BE2C (cell line): ENCODE data around the gene PPFIBP2.

ENCODE experiments used
- DNase-seq: peaks from one replicate; pipeline ENCODE4 v3.0.0-alpha.2; 2020
- H3K27me3 ChIP-seq: fragments of 250-450 bp; sonication (Bioruptor Pico); 2 replicates; pipeline ENCODE4 v1.5.1; 2020; ENCODE audit warnings: mild to moderate bottlenecking
- H3K36me3 ChIP-seq: fragments of 250-450 bp; sonication (Bioruptor Pico); 2 replicates; pipeline ENCODE4 v1.5.1; 2020; ENCODE audit warnings: mild to moderate bottlenecking
- H3K4me1 ChIP-seq: fragments of 250-450 bp; sonication (Bioruptor Pico); 2 replicates; pipeline ENCODE4 v1.5.1; 2020
- H3K4me3 ChIP-seq: 2 replicates; pipeline ENCODE4 v1.5.1; 2011; ENCODE audit warnings: low read depth, low read length
- H3K9me3 ChIP-seq: fragments of 250-450 bp; sonication (Bioruptor Pico); 2 replicates; pipeline ENCODE4 v1.5.1; 2020
- TF ChIP-seq, protein P1 (sequence below): IDR thresholded peaks from 2 replicates; pipeline ENCODE4 v1.5.1; 2012; ENCODE audit warnings: mild to moderate bottlenecking, low read depth, low read length

PPFIBP2 gene

GRCh38 chr11:7488681-7489080 is 25.1 kb upstream of the PPFIBP2 start:
- TF ChIP-seq, protein P1, sequence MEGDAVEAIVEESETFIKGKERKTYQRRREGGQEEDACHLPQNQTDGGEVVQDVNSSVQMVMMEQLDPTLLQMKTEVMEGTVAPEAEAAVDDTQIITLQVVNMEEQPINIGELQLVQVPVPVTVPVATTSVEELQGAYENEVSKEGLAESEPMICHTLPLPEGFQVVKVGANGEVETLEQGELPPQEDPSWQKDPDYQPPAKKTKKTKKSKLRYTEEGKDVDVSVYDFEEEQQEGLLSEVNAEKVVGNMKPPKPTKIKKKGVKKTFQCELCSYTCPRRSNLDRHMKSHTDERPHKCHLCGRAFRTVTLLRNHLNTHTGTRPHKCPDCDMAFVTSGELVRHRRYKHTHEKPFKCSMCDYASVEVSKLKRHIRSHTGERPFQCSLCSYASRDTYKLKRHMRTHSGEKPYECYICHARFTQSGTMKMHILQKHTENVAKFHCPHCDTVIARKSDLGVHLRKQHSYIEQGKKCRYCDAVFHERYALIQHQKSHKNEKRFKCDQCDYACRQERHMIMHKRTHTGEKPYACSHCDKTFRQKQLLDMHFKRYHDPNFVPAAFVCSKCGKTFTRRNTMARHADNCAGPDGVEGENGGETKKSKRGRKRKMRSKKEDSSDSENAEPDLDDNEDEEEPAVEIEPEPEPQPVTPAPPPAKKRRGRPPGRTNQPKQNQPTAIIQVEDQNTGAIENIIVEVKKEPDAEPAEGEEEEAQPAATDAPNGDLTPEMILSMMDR: no peak
- Histone ChIP-seq H3K4me1 (no peaks in the 10 kb centered on the region), H3K36me3 (no peaks in the 10 kb centered on the region), H3K9me3 (no peaks in the 10 kb centered on the region), H3K4me3 (no peak overlapping the region), H3K27me3 (no peaks in the 10 kb centered on the region)
- DNase-seq: no peak

DNA sequence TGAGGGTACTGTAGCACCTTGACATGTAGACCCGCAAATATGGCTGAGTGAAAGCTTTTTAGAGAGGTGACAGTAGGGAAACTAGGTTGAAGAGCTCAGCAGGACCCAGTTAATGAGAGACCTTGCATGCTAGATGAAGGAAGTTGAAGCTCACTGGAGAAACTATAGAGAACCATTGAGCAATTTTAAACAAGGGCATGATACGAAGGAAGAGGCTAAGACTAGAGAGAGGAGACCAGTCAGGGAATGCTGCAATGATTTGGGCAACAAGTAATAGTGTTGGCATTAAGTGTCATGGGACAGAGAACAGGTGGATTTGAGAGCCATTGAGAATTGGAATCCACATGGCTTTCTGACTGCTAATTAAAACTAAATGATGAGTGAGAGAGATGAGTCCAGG is 24.4 kb upstream of the PPFIBP2 start:
- no peak overlapping the region for H3K4me3 ChIP-seq
- TF ChIP-seq, protein P1: no peak
- H3K9me3 ChIP-seq: no peaks in the 10 kb centered on the region
- H3K27me3 ChIP-seq: no peaks in the 10 kb centered on the region
- no peaks in the 10 kb centered on the region for H3K4me1 ChIP-seq
- H3K36me3 ChIP-seq: no peaks in the 10 kb centered on the region
- no peak for DNase-seq

GRCh38 chr11:7490054-7490453 is 23.7 kb upstream of the PPFIBP2 start:
- no peak for DNase-seq
- H3K27me3 ChIP-seq: no peaks in the 10 kb centered on the region
- TF ChIP-seq, protein P1: no peak
- H3K36me3 ChIP-seq: no peaks in the 10 kb centered on the region
- H3K4me3 ChIP-seq: no peak overlapping the region
- H3K9me3 ChIP-seq: no peaks in the 10 kb centered on the region
- H3K4me1 ChIP-seq: no peaks in the 10 kb centered on the region

GRCh38 chr11:7490535-7490934 is 23.3 kb upstream of the PPFIBP2 start:
- DNase-seq: no peak
- no peaks in the 10 kb centered on the region for H3K27me3 ChIP-seq
- no peaks in the 10 kb centered on the region for H3K36me3 ChIP-seq
- TF ChIP-seq, protein P1: no peak
- no peak overlapping the region for H3K4me3 ChIP-seq
- H3K9me3 ChIP-seq: no peaks in the 10 kb centered on the region
- H3K4me1 ChIP-seq: no peaks in the 10 kb centered on the region

DNA sequence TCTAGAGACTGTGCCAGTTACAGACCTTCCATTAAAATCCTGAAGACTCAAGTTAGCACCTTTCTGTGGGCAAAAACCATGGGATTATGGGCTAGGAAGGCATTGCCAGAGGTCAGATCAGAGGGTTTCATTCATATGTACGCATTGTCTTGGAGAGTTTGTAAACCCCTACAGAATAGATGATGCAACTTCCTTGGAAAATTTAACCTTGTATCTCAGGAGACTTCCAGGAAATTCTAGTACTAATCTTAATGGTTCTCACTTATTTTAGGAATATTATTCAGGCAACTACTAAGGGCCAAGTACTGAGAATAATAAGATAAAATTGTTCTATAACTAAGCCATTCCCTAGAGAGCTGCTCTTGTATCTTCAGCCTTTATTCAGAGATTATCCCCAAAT is 21.5 kb upstream of the PPFIBP2 start:
- Histone ChIP-seq H3K4me3 (no peak overlapping the region), H3K4me1 (no peaks in the 10 kb centered on the region), H3K36me3 (no peaks in the 10 kb centered on the region), H3K27me3 (no peaks in the 10 kb centered on the region), H3K9me3 (no peaks in the 10 kb centered on the region)
- DNase-seq: no peak
- TF ChIP-seq, protein P1: no peak

GRCh38 chr11:7493670-7494069 is 20.1 kb upstream of the PPFIBP2 start:
- DNase-seq: no peak
- Histone ChIP-seq H3K9me3 (no peaks in the 10 kb centered on the region), H3K4me3 (no peak overlapping the region), H3K4me1 (no peaks in the 10 kb centered on the region), H3K27me3 (no peaks in the 10 kb centered on the region), H3K36me3 (no peaks in the 10 kb centered on the region)
- TF ChIP-seq, protein P1: no peak
